ENCODE data around the gene GABRA5.
"Not testable (repeated sequence)": the region's sequence is repeated elsewhere in the genome, so short reads cannot be mapped to it uniquely, and the experiment has no call there.

The GABRA5 gene

DNA sequence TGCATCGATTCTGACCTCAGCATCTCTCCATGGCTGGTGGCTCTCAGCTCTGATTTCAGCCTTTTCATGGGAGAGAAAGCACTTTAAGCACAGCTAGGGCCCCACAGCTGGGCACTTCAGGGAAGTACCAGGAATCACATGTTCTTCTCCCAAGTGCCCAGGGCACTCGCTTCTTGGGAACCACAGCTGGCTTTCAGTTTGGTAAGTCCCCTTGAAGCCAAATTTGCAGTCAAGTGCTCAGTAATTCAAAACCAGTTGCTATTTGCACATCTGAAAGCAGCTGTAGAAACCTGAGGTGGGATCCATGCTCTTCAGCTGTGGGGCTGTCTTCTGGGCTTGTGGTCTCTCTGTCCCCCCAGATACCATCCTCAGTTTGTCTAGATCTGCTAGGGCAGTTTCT, 12.8 kb downstream of the GABRA5 start:
- no peak for DNase-seq

DNA sequence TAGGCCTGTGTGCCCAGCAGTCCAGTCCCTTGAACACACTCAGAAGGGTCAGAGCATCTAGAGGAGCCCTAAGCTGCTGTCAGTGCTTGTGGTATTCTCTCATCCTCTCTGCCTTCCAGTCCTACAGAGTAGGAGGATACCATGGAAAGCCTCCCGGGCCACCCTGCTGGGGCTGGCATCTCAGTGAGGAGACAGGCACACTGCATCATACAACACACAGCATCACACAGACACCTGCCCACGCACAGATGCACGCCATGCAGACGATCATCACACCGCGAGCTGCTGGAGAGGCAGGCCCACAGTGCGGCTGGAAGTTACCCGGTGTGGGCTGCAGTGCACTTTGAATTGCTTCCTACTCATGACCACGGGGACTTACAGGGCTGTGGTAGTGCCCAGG, 15.2 kb downstream of the GABRA5 start:
- DNase-seq: no peak

DNA sequence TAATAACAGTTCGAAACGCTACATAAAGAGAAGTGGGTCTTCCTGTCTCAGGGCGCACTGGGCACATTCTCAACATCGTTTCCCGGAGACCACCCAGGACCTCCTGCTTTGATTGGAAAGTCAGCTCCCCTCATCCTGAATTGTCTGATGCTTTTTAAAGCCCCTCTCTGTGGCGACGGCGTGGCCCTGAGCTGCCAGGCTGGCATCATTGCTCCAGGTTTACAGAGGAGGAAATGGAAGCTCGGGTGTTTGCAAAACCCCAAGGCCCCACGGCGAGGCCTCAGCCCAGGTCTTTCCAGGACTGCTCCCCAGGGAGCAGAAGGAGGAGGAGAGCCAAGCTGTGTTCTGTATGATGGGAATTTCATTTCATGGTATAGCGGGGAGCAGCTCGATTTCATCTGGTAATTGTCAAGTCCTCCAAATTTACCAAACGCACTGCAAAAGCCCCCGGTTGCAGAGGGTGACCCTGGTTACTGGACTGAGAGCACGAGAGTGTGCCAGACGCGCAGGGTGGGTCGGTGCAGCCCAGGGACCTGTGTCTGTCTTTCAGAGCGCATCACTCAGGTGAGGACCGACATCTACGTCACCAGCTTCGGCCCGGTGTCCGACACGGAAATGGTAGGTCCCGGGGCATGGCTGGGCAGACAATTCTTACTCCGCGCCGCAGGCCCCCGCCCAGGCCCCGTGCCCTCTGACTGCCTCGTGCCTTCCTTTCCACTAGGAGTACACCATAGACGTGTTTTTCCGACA, 15.9 kb downstream of the GABRA5 start:
- DNase-seq: no peak

DNA sequence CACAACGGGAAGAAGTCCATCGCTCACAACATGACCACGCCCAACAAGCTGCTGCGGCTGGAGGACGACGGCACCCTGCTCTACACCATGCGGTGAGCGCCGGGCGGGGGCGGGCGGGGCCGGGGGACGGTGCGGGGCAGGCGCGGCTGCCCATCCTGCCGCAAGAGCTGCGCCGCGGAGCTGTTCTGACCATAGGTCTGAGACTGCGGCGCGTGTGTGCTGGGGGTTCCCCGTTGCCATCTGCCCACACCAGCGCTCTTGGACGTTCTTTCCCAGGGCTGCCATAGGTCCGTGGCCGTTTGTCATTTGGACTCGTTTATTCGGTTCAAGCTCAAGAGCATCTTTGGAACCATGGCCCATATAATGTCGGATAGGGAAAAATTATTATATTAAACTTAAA, 16.6 kb downstream of the GABRA5 start:
- DNase-seq: no peak

DNA sequence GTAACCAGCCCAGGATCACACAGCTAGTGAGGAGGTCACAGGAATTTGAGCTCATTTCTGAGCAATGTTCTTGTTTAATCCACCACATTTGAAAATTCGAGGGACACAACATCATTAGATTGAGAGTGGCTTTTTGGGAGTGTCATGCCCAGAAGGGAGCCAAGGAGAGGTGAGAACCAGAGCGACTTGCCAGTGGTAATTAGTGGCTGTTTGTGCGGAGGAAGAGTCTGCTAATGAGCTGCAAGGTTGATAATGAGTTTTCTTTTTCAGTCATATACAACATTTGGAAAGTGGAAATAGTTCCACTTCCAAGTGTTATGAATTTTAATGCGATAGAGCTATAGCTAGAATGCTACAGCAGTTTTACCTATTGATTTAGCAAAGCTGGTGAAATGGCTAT, 19.7 kb downstream of the GABRA5 start:
- DNase-seq: no peak

DNA sequence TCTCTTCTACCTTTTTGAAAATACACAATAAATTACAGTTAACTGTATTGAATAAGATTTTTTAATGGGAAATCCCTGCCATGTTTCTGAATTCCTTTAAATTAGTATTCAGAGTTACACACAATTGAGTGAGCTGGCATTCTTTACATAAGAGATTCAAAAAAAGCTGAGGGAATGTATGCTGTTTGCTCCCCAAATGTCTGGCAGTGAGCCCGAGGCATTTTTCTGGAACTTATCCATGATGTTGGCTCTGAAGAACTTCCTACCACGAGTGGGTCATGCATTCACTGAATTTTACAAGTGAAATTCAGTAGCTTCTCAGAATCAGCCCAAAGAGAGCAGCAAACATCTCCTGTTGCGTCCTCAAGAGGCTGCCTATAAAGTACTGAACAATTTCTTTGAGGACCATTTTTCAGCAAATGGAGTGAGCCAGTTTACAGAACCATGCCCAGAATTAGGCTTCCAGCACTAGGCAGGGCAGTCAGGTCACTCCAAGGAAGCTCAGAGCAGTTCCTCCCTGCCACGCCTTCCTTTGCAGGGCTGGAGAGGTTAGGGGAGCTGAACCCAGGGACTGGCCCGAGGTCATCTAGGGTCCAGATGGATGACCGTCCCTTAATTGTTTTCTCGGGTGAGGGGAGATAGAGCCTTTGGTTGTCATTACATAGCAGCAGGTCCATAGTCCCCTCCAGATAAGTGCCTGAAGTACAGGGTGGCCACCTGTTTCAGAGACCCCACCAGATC, 21.2 kb downstream of the GABRA5 start:
- DNase-seq: no peak

DNA sequence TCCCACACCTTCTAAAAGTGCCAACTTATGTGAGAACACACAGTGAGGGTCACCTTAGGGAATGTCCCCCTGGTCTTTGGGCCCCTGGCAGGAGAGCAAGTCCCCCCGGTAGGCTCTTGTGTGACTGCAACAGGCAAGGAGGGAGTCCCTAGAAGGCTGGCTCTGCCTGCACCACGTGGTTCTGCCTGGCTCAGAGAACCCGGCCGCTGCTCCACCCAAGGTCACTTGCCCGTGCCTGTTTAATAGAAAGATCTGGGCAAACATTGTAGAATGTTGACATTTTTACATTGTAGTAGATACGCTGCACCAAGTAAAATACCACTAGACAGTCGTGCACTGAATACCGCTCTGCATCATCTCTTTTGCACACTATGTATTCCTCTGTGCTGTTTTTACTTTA, 21.9 kb downstream of the GABRA5 start:
- DNase-seq: no peak

DNA sequence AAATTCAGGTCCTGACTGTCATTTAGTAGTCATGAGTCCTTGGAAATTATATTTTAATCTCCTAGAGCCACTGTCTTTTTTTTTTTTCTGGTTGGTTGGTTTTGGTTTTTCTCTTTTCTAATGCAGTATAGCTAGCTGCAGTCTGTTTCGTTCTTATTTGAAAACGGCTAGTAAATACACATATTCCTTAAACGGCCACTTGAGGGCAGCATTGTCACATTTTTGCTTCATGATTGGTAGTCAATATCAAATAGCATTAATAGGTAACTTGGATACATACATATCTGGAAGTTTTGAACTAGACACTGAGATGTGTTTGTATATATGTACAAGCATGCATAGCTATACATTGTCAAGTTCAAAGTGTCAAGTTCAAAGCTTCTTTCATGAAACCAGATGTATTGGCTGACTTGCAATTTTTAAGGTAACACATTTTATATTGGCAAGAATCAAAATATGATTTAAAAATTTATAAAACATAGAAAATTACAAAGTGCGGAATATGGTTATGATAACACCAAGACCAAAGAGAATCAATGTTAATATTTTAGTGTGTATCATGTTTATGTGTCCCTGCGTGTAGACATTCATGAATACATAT, 22.5 kb downstream of the GABRA5 start:
- DNase-seq: no peak

DNA sequence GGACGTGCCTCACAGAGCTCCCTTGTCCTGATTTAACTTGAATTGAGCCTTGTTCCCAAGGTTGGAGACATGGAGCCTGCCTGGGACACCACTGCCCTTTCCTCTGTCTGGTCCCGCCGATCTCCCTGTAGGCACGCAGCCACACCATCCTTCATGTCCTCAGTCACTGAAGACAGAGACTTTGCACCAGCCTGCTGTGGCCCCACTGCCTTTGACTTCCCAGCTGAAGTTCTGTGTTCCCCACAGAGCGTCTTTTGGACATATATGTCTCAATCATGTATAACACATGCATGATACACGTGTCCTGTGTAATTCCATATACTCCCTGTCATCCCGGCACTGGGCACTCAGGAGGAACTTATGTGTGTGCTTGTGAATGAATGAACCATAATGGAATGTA, 23.6 kb downstream of the GABRA5 start:
- no peak for DNase-seq

DNA sequence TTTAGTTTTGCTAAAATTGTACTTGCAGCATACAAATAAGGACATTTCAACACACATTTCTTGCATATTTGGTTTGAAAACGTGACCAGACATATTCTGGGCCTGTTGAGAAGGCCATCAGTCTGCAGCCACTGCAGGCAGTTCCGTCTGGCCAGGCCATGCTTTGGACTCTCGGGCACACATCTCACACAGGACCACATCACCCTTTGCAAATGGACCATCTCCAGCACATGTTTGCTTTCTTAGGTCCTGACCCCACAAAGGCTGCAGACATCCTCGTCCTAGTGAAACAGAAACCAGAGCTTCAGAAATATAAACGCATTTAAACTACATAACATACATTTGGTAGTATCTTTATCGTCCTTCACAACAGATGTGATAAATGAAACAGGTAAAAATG, 24.1 kb downstream of the GABRA5 start:
- no peak for DNase-seq

DNA sequence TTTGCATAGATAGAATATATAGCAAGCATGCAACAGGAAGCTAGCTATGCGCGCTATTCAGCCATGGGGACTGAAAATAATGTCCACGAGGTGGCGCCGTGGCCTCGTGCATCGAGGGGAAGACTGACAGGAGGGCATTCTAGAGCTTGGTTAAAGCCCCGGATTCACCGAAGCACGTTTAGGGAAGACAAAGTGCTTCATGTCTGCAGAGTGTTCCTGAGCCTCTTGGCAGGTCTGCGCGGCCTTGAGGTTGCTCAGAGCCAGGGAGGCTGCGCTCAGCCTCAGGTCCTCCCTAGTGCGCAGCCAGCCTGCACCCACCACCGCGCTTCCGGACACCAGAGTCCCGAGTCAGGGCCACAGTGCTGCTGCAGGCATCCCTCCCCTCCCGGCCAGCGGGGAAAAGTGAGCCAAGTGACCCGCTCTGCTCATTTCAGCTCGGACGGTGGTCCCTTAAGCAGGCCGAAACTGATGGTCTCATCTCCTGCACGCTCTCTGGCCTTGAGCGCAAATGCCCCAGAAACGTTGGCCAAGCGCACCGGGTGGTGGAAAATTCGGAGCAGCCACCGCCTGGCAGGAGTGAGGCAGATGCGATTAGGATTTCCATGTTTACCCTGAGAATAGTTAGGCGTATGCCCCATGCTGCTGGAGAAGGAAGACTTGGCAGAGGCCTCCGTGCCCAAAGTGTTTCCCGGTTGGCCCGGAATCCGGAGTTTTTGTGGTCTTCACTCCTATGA, 24.8 kb downstream of the GABRA5 start:
- no peak for DNase-seq

DNA sequence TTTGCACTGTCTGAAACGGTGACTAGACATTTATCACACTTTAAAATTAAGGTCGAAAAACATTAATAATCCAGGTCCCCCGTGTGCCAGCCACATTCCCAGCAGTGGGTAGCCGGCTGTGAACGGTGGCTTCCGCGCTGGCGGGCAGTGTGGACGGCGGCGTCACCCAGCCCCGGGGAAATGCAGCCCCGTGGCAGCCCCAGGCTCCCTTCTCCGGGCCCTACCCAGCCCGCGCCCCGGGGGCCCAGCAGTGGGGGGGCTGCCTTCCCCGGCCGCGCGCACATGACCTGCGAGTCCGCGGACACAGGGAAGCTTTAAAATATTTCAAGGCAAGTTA, 25.3 kb downstream of the GABRA5 start:
- no peak for DNase-seq

DNA sequence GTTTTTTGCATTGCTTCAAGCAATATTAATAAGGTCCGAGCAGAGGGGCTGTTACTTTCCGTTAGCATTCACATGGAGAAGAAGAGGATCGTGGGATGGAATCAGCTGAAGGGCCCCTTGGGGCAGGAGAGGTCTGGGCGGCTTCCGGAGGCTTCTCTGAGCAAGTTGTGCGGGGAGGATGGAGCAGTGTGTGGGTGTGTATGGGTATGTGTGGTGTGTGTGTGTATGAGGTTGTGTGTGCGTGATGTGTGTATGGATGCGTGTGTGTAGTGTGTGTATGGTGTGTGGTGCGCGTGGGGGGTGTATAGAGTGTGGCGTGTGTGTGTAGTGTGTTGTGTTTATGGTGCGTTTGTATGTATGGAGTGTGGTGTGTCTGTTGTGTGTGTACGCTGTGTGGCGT, 25.8 kb downstream of the GABRA5 start:
- no peak for DNase-seq

DNA sequence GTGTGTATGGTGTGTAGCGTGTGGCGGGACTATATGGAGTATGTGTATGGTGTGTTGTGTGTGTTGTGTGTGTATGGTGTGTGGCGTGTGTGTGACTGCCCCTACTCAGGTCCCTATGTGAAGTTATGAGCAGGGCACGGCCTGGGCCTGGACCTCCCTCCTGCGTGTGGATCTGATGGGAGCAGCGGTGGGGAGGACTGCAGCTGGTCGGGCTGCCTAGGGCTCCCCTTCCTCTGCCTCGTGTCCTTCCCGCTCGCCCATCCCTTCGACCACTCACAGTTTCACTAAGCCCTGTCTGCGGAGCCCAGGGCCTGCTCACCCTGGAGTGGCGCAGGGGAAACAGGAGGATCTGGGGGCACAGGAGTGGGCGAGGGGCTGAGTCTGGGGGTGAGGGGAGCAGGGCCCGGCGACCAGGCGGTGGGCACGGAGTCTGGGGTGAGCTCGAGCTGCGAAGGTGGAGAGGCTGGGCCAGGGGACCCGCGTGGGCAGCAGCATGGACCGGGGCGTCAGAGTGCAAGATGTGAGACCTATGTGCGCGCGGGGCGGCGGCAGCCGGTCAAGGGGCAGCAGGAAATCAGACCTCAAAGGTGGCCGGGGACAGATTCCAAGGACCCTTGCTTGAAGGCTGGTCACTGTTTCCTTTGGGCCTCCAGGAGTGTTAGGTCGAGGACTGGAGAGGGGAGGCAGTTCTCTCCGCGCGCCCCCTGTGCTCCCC, 26.6 kb downstream of the GABRA5 start:
- no peak for DNase-seq

DNA sequence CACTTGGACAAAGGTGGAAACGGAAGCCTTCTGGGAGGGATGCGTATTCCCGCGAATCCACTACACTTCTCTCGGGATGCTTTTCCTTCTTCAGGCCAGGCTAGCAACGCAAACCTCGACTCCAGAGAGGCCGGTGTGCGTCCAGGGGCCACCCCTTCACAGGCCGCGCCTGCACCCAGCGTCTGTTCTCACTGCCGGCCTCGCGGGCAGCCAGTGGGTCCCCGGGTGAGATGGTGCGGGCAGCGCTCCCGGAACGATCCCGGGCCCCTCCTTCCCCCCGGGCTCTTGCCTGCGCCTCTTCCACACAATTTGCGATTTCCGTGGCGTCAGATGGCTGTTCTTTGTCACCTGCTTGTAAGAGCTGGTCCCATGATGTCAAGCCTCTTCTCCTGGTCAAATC, 27.3 kb downstream of the GABRA5 start:
- DNase-seq: no peak

DNA sequence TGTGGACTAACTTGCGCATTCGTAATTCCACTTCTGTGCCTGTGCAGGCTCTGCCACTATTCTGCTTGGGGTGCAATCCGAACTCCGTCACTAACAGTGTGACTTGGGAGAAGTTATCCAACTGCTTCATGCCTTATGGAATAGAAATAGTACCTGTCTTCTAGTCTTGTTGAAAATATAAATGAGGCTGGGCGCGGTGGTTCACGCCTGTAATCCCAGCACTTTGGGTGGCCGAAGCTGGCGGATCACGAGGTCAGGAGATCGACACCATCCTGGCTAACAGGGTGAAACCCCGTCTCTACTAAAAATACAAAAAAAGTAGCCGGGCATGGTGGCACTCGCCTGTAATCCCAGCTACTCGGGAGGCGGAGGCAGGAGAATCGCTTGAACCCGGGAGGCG, 28.5 kb downstream of the GABRA5 start:
- DNase-seq: not testable (repeated sequence)

DNA sequence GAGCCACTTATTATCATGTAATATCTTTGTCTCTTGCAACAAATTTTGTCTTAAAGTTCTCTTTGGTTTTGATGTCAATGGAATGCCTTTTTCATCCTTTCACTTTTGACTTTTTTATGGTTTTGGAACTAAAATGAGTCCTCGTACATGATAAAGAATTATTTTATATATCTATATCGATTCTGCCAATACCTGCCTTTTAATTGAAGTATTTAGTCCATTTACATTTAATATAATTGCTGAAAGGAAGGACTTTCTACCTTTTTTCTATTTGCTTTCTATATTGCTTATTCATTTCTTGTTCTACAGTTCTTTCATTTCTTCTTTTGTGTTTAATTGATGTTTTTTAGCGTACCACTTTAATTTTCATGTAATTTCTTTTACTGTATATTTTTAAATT, 32.8 kb downstream of the GABRA5 start:
- DNase-seq: no peak

DNA sequence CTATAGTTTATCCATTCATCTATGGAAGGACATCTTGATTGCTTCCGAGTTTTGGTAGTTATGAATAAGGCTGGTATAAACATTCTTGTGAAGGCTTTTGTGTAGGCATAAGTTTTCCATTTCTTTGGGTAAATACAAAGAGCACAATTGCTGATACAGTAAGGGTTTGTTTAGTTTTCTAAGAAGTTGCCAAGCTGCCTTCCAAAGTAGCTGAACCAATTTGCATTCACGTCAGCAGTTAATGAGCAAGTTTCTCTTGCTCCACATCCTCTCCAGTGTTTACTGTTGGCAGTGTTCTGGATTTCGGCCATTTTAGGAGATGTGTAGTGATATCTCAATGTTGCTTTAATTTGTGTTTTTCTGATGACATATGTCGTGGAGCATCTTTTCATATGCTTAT, 34.2 kb downstream of the GABRA5 start:
- DNase-seq: no peak

DNA sequence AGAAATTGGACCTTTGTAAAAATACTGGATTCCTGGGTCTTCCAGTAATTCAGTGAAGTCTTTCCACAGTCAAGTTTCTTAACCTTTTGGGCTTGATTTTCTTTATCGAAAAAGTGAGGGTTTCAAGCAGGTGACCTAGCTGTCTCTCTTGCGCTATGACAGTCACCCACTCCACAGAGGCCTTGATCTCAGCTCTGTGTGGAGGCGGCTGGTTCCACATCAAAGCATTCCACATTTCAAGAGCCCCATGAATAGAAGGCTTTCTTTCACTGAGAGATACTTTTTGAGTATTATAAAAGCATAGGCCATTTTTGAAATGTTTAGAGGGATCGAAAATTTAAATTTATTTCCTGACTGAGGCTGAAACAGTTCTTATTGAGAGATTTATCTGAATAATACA, 43.9 kb downstream of the GABRA5 start:
- DNase-seq: no peak

DNA sequence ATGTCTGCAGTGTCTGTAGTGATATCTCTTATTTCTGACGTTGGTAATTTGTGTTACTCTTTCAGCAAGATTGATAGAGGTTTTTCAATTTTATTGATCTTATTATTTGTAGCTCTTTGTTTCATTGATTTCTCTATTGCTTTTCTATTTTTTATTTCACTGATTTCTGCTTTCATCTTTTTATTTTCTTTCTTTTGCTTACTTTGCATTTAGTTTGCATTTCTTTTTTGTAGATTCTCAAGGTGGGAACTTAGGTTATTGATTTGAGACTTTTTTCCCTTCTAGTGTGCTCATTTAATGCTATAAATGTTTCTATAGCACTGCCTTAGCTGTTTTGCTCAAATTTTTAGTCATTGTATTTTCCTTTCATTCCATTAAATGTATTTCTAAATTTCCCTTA, 54.6 kb downstream of the GABRA5 start:
- no peak for DNase-seq

DNA sequence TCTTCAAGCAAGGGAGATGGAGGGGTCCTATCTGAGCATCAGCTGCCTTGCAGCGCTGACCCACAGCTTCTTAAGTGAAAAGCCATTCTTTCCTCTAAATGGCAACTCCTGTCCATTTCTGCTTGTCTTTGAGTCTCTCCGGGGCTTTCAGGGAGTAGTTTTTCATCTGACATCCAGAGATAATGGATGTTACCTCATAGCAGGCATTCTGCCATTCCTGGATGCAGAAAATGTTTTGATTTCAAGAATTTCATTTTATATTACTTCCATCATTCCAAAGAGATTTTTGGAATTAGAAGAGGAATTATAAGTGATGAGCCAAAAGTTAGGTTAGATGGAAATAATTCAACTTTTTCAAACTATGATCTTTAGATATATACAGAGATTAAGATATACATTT, 59.2 kb downstream of the GABRA5 start:
- DNase-seq: no peak

DNA sequence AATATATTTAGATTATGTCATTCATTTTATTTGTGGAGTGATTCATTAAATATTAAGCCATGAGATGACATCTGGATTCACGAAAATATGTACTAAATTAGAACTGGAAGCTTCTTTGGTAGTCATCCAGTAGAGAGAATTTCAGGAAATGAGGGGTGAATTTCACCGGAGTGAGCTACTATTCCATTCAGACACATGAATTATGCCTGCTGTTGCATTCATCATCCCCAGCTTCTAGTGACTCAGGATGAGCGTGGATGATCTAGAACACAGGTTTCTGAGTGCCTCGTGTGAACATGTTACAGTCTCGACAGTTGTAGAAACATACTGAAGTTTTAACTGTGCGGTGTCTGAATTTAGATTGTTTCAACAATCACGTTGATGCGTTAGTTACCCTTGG, 61.2 kb downstream of the GABRA5 start:
- DNase-seq: no peak

DNA sequence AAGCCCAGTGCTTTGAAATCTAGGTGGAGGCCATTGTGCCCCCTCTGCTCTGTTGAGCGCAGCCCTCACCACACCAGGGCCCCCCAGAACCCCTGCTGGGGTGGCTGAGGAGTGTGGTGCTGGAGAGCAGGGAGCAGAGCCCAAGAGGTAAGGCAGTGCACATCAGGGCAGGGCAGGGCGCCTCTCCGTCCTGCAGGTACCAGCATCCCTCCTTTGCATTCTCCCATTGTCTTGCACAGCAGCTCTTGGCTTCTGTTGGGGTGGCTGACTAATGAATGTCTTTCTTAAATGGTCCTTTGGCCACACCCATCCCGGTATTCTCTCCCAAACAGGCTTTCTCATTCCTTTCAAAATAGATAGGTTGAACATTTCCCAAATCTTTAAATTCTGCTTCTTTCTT, 62.7 kb downstream of the GABRA5 start:
- DNase-seq: no peak
